Hepatic stellate cell (primary cell): ENCODE results near the gene PLA2G4D.

ENCODE experiments used
- DNase-seq: peaks from one replicate; pipeline ENCODE4 v3.0.0; 2011; ENCODE audit warnings: low spot score

The PLA2G4D gene

GRCh38 chr15:42094512-42094963 is at the start of gene PLA2G4D:
Gene PLA2G4D, minus strand, starts transcription at chr15:42094562. Its CDS starts 103 bp downstream, at chr15:42094459.
- DNase-seq, result no peak

GRCh38 chr15:42143356-42143755 is 49.0 kb upstream of the PLA2G4D start:
- no peak for DNase-seq

- DNase-seq, result no peak
Measured at GRCh38 chr15:42141795-42142667, 47.7 kb upstream of the PLA2G4D start.

- no peak for DNase-seq
Measured at GRCh38 chr15:42141246-42141645, 46.9 kb upstream of the PLA2G4D start.

- DNase-seq, result no peak
Measured at GRCh38 chr15:42140383-42141070, 46.2 kb upstream of the PLA2G4D start.

- DNase-seq, result no peak
Measured at GRCh38 chr15:42139596-42139995, 45.2 kb upstream of the PLA2G4D start.

- no peak for DNase-seq
Measured at GRCh38 chr15:42138968-42139386, 44.6 kb upstream of the PLA2G4D start.

- DNase-seq, result no peak
Measured at GRCh38 chr15:42138411-42138810, 44.0 kb upstream of the PLA2G4D start.

GRCh38 chr15:42137461-42138261 is 43.3 kb upstream of the PLA2G4D start:
- peak; percentile 62 for DNase-seq

- DNase-seq, result no peak
Measured at GRCh38 chr15:42136513-42136912, 42.2 kb upstream of the PLA2G4D start.

GRCh38 chr15:42135351-42135750 is 41.0 kb upstream of the PLA2G4D start:
- DNase-seq, result no peak

GRCh38 chr15:42134617-42135245 is 40.4 kb upstream of the PLA2G4D start:
- no peak for DNase-seq

GRCh38 chr15:42133886-42134502 is 39.6 kb upstream of the PLA2G4D start:
- no peak for DNase-seq

- DNase-seq, result no peak
Measured at GRCh38 chr15:42133356-42133755, 39.0 kb upstream of the PLA2G4D start.

- no peak for DNase-seq
Measured at GRCh38 chr15:42131826-42132806, 37.8 kb upstream of the PLA2G4D start.

GRCh38 chr15:42131006-42131405 is 36.6 kb upstream of the PLA2G4D start:
- no peak for DNase-seq

- no peak for DNase-seq
Measured at GRCh38 chr15:42130246-42130986, 36.1 kb upstream of the PLA2G4D start.

- DNase-seq, result no peak
Measured at GRCh38 chr15:42129364-42129763, 35.0 kb upstream of the PLA2G4D start.

GRCh38 chr15:42128476-42128875 is 34.1 kb upstream of the PLA2G4D start:
- no peak for DNase-seq
